ENCODE results near the gene RTP5. TPM values are rescaled to one million over a fixed set of nuclear protein-coding genes. Genes with fewer than 3 reads are reported as not detected.
"Not testable (repeated sequence)": the region's sequence is repeated elsewhere in the genome, so short reads cannot be mapped to it uniquely, and the experiment has no call there.

Gene RTP5
- total and polyA plus RNA-seq, 2 donors (not counting 1 experiment from before 2014, with no cell fraction given) = not detected

DNA sequence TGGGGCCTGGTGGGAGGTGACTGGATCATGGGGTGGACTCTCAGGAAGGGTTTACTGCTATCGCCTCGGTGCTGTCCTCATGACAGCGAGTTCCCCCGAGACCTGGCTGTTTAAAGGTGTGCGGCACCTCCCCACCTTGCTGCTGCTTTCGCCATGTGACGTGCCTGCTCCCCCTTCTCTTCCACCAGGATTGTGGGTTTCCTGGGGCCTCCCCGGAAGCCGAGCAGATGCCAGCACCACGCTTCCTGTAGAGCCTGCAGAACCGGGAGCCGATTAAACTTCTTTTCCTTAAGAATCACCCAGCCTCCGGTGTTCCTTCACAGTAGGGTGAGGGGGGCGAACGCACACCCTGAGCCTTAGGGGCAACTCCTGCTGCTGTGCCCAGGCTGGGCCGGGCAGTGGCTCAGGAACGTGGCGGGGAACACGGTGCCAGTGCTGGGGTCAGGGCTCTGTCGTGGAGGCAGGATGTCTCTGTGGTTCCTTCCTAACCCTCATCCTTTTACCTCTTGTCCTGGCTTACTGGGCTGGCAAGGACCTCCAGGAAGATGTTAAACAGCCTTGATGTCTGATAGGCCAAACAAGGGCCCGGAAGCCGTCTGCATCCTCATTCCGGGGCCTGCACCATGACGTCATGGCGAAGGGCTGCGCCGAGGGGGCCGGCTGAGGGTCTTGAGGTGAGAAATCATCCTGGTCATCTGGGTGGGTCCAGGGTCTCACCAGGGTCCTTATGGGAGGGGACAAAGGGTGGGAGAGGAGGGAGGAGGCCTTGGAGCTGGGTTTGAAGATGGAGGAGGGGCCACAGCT is 47.9 kb upstream of the RTP5 start:
- Histone ChIP-seq H3K27ac (ENCODE audit: insufficient read depth, low read length) (no peak overlapping the region), H3K4me3 (replicated peaks in 1 of 4; ENCODE audit: control extremely low read depth in 1 of 4, insufficient read depth in 1 of 4, low read depth in 3 of 4, low read length in 4 of 4) (no peak overlapping the region), H3K27me3 (ENCODE audit: control insufficient read depth, insufficient read depth, low read length) (no peaks in the 10 kb centered on the region), H3K9me3 (ENCODE audit: control insufficient read depth, insufficient read depth, low read depth, low read length) (no peaks in the 10 kb centered on the region), H3K9ac (ENCODE audit: insufficient read depth, low read length) (no peak overlapping the region), H3K4me2 (ENCODE audit: extremely low read depth, insufficient read depth, low read length) (no peak overlapping the region), H3K79me2 (ENCODE audit: control insufficient read depth, insufficient read depth, low read length) (no peaks in the 10 kb centered on the region), H3K36me3 (ENCODE audit: control insufficient read depth, insufficient read depth, low read length) (no peaks in the 10 kb centered on the region), H2AFZ (ENCODE audit: low read length) (no peak overlapping the region), H3K4me1 (ENCODE audit: control insufficient read depth, extremely low read depth, insufficient read depth, low read length) (no peaks in the 10 kb centered on the region), H4K20me1 (ENCODE audit: control insufficient read depth, extremely low read depth, insufficient read depth, low read length) (no peaks in the 10 kb centered on the region)
- TF ChIP-seq EZH2 (IDR thresholded peaks at IDR 0.05; ENCODE audit: low read length, missing control alignments) = no peak
- DNase-seq (ENCODE audit: low read depth in 2 of 2) = no peak

DNA sequence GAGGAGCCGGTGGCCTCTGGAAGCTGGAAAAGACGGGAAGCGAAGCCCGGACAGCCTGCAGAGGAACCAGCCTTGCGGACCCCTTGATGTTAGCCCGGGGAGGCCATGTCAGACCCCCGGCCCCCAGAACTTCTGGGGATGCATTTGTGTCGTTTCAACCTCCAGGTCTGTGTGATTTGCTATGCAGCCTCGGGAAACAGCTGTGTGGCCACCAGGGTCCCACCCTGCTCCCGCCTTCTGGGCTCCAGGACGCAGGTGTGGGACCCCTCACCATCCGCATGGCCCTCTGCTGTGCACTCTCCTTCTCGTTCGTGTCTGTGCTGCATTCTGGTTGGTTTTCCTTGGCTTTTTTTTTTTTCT is 47.3 kb upstream of the RTP5 start:
- TF ChIP-seq EZH2 (IDR thresholded peaks at IDR 0.05; ENCODE audit: low read length, missing control alignments) = no peak
- TF ChIP-seq, protein P1, sequence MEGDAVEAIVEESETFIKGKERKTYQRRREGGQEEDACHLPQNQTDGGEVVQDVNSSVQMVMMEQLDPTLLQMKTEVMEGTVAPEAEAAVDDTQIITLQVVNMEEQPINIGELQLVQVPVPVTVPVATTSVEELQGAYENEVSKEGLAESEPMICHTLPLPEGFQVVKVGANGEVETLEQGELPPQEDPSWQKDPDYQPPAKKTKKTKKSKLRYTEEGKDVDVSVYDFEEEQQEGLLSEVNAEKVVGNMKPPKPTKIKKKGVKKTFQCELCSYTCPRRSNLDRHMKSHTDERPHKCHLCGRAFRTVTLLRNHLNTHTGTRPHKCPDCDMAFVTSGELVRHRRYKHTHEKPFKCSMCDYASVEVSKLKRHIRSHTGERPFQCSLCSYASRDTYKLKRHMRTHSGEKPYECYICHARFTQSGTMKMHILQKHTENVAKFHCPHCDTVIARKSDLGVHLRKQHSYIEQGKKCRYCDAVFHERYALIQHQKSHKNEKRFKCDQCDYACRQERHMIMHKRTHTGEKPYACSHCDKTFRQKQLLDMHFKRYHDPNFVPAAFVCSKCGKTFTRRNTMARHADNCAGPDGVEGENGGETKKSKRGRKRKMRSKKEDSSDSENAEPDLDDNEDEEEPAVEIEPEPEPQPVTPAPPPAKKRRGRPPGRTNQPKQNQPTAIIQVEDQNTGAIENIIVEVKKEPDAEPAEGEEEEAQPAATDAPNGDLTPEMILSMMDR (conservative IDR thresholded peaks at IDR 0.05 in 1 of 2, IDR thresholded peaks at IDR 0.05 in 1 of 2; ENCODE audit: low read depth in 1 of 2, low read length in 2 of 2) = no peak
- H3K9me3 ChIP-seq (ENCODE audit: control insufficient read depth, insufficient read depth, low read depth, low read length) = no peaks in the 10 kb centered on the region

DNA sequence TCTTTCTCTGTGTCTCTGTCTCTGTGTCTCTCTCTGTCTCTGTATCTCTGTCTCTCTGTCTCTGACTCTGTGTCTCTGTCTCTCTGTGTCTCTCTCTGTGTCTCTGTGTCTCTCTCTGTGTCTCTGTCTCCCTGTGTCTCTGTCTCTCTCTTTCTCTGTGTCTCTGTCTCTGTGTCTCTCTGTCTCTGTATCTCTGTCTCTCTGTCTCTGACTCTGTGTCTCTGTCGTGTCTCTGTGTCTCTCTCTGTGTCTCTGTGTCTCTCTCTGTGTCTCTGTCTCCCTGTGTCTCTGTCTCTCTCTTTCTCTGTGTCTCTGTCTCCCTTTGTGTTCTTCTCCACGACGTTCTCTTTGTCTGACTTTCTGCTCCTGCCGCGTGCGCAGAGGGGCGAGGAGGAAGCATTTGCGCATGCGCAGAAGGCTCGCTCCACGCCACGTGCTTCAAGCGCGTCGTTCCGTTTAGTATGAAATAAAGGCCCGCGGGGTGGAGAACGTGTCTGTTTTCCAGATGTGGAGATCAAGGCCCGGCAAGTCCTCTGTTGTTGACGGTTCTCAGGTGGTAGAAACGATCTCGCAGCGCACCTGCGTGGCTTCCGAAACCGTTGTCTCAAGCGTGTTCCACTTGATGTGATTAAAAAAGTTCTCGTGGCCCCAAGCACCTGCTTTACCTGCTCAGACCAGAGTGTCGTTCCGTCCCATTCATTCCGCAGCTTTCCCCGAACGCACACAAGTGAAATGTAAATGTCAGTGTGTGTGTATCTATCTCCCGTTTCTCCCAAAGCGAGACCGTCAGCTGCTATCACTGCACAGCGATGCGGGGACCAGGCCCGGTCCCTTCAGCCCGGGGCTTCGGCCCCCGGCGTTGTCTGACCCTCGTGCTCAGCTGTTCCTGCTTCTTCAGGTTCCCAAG is 45.7 kb upstream of the RTP5 start:
- not testable (repeated sequence) for H3K27me3 ChIP-seq (ENCODE audit: control insufficient read depth, insufficient read depth, low read length); H3K4me1 ChIP-seq (ENCODE audit: control insufficient read depth, extremely low read depth, insufficient read depth, low read length); H3K9ac ChIP-seq (ENCODE audit: insufficient read depth, low read length); H3K9me3 ChIP-seq (ENCODE audit: control insufficient read depth, insufficient read depth, low read depth, low read length); H3K4me2 ChIP-seq (ENCODE audit: extremely low read depth, insufficient read depth, low read length); H3K79me2 ChIP-seq (ENCODE audit: control insufficient read depth, insufficient read depth, low read length); H4K20me1 ChIP-seq (ENCODE audit: control insufficient read depth, extremely low read depth, insufficient read depth, low read length); H2AFZ ChIP-seq (ENCODE audit: low read length); H3K4me3 ChIP-seq (replicated peaks in 1 of 4; ENCODE audit: control extremely low read depth in 1 of 4, insufficient read depth in 1 of 4, low read depth in 3 of 4, low read length in 4 of 4); DNase-seq (ENCODE audit: low read depth in 2 of 2); H3K27ac ChIP-seq (ENCODE audit: insufficient read depth, low read length); H3K36me3 ChIP-seq (ENCODE audit: control insufficient read depth, insufficient read depth, low read length)

More for the DNA sequence above, 47.3 kb upstream of the RTP5 start:
- Histone ChIP-seq H2AFZ (ENCODE audit: low read length) (no peak overlapping the region), H4K20me1 (ENCODE audit: control insufficient read depth, extremely low read depth, insufficient read depth, low read length) (no peaks in the 10 kb centered on the region), H3K9ac (ENCODE audit: insufficient read depth, low read length) (no peak overlapping the region), H3K4me3 (replicated peaks in 1 of 4; ENCODE audit: control extremely low read depth in 1 of 4, insufficient read depth in 1 of 4, low read depth in 3 of 4, low read length in 4 of 4) (no peak overlapping the region), H3K4me1 (ENCODE audit: control insufficient read depth, extremely low read depth, insufficient read depth, low read length) (no peaks in the 10 kb centered on the region), H3K79me2 (ENCODE audit: control insufficient read depth, insufficient read depth, low read length) (no peaks in the 10 kb centered on the region), H3K36me3 (ENCODE audit: control insufficient read depth, insufficient read depth, low read length) (no peaks in the 10 kb centered on the region), H3K4me2 (ENCODE audit: extremely low read depth, insufficient read depth, low read length) (no peak overlapping the region), H3K27me3 (ENCODE audit: control insufficient read depth, insufficient read depth, low read length) (no peaks in the 10 kb centered on the region), H3K27ac (ENCODE audit: insufficient read depth, low read length) (no peak overlapping the region)
- no peak for DNase-seq (ENCODE audit: low read depth in 2 of 2)

Data from fibroblast of lung (primary cell).